CD4-positive, alpha-beta T cell treated with Interferon gamma for 1 hour (primary cell): Measurements from ENCODE around the gene DNAJC8.
A peak's percentile ranks its signal among the peaks of the same experiment; 100 is the strongest.

ENCODE experiments used
- DNase-seq: peaks from one replicate; pipeline ENCODE4 v3.0.0-alpha.2; 2020

The DNAJC8 gene, protein sequence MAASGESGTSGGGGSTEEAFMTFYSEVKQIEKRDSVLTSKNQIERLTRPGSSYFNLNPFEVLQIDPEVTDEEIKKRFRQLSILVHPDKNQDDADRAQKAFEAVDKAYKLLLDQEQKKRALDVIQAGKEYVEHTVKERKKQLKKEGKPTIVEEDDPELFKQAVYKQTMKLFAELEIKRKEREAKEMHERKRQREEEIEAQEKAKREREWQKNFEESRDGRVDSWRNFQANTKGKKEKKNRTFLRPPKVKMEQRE

DNA sequence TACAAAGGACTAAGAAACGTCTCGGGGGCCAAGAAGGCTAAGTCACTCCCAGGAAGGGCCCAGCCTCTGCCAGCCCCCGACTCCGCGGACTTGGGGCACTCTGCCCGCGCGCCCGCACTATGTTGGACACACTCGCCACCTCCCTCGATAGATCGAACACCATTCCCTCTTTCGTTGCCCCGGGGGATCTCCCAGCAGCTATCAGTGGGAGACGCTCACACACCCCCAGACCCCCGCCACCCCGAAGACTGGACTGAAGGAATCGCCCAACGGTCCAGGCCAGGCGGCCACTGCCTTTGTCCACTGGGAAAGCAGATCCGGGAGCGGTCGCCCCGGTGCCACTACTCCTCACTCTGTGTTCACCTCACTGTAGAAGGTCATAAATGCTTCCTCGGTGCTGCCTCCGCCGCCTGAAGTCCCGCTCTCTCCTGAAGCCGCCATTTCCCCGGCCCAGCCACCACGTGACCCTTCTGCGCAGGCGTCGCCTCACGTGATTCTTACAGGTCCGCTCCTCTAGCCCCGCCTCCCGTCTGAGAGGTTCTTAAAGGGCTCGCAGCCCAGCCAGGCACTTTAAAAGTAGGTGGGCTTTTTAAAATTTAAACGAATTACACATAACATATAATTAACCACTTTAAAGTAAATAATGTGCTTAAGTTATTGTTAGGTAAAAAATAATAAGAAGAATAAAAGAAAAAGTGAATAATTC is at the start of gene DNAJC8:
TSS of gene DNAJC8 (minus strand) at position 472 of the 706 bp plus-strand sequence. CDS start at position 441, 31 bp downstream.
- peak; percentile 91 for DNase-seq

DNA sequence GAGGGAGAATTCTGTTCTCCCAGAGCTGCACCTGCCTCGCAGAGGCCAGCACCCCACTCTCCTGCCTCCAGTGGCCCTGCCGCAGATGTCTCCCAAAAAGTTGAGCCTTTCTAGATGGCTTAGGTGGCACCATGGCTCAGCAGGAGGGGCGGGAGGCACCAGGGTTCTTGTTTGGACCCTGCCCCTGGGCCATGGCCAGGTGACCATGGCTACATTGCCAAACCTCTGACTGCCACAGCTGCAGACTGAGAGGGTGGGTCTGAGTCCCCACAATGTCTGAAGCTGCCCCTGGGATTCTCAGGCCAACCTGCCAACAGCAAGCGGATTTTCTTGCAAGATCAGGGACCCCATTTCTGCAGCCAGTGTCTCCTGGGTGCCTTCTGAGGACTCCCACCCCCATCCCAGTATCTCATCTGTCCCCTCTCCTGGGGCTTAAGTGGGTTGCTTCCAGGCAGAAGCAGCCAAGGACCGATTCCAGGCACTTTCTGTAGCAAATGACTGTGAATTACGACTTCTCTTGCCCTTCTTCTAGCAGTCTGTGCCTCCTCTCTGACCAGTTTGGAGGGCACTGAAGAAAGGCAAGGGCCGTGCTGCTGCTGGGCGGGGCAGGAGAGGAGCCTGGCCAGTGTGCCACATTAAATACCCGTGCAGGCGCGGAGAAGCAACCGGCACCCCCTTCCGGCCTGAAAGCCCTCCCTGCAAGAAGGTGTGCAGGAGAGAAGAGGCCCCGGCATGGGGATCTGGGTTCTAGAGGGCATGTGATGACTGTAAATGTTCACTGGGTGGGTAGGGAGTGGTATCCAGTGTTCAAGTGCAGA is 49.0 kb upstream of the DNAJC8 start:
- no peak for DNase-seq

DNA sequence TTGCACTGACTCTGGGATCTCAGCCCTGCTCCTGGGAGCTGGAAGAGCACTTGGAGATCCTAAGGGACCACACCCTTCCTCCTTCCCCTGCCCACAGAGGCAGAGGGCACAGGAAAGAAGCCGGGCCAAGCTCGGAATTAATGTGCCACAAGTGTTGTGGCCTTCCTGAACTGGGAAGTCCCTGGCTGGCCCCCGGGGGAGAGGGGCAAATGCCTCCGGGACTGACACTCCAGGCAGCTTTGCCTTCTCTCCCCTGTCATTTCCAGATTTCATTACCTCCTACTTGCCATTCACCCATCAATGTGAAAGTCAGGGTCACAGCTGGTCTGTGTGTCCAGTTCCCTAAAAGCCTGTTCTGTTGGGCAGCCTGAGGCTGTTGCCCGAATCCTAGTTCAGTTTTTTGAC is 48.1 kb upstream of the DNAJC8 start:
- DNase-seq = no peak

DNA sequence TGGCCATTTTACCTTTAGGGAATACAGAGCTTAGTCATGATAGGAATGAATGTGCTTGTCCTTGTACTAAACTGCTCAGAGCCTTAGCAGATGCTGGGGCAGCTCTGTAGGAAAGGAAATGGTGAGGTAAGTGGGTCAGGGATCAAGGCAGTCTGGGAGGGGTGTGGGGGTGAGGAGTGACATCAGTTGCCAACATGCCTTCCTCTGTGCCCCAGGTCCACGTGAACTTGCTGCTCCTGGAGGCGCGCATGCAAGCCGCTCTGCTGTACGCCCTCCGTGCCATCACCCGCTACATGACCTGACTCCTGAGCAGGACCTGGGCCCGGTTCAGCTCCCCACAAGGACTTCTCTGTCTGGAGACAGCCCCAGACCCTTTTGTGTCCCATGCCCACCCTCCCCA is 47.7 kb upstream of the DNAJC8 start:
- no peak for DNase-seq

DNA sequence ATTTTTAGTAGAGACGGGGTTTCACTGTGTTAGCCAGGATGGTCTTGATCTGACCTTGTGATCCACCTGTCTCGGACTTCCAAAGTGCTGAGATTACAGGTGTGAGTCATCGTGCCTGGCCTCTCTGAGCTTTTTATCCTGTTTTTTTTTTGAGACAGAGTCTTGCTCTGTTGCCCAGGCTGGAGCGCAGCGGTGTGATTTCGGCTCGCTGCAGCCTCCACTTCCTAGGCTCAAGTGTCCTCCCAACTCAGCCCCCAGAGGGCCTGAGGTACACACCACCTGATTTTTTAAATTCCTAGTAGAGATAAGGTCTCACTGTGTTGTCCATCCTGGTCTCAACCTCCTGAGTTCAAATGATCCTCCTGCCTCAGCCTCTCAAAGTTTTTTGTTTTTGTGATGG is 46.9 kb upstream of the DNAJC8 start:
- DNase-seq = no peak

DNA sequence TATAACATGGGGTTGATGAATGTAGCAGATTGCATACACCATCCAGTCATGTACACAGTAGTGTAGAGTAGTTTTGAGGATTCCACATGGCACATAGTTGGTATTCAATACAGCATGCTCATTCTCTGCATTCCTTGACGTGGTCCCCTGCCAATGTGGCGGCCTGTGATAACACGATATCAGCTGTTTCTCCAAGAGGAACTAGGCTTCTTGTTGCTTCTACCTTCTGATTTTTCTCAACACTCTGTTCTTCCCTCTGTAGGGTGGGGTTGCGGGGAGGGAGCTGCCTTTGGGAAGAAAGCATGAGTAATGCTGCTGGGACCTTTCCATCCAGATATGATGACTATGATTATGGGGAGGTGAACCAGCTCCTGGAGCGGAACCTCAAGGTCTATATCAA is 45.9 kb upstream of the DNAJC8 start:
- no peak for DNase-seq

DNA sequence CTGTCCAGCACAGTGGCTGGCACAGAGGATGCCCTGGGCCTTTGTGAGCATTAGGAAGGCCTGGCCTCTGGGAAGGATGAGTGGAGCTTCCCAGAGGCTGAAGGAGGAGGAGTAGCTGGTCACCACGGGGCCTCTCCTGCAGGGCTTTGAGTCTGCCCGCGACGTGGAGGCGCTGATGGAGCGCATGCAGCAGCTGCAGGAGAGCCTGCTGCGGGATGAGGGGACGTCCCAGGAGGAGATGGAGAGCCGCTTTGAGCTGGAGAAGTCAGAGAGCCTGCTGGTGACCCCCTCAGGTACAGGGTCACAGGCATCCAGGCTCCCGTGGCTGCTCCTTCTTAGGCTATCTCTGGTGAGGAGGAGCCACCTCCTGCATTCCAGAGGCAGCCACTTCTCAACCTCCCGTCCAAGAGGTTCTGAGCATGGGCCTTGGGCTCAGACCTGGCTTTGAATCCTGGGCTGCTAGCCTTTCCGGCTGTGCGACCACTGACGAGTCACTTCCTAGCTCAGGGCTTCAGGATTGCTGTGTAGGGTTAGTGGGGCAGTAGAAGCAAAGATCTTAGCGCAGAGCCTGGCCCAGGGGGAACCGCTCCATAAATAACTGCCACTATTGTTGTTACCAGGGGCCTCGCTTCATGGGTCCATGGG is 40.5 kb upstream of the DNAJC8 start:
- DNase-seq = no peak

DNA sequence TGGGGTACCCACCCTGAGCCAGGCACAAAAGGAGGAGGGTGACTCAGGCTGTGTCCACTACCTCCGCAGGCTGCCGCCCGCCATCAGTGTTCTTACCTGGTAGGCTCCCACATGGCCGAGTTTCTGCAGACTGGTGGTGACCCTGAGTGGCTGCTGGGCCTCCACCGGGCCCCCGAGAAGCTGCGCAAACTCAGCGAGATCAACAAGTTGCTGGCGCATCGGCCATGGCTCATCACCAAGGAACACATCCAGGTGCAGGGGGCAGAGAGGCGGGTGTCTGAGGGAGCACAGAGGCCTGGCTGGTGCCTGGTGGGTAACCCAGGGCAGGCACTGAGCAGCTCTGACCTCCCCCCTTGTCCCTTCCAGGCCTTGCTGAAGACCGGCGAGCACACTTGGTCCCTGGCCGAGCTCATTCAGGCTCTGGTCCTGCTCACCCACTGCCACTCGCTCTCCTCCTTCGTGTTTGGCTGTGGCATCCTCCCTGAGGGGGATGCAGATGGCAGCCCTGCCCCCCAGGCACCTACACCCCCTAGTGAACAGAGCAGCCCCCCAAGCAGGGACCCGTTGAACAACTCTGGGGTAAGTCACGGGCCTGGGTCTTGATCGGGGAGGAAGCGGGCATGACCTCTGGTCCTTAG is 39.5 kb upstream of the DNAJC8 start:
- no peak for DNase-seq

DNA sequence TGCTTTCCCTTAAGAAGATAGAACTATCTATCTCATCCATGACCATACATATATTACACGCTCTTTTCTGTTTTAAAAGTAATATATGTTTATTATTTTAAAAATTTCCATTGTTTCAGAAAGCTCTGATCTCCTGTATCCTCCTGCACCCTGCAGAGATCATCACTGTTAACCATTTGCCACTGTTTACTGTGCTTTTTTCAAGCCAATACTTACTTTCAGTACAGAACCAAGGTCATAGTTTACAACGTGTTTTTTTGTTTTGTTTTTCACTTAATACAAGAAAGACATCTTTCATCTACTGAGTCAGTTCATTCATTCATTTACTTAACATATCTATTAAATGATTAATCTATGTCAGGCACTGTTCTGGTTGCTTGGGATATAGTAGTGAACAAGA is 36.7 kb upstream of the DNAJC8 start:
- no peak for DNase-seq

DNA sequence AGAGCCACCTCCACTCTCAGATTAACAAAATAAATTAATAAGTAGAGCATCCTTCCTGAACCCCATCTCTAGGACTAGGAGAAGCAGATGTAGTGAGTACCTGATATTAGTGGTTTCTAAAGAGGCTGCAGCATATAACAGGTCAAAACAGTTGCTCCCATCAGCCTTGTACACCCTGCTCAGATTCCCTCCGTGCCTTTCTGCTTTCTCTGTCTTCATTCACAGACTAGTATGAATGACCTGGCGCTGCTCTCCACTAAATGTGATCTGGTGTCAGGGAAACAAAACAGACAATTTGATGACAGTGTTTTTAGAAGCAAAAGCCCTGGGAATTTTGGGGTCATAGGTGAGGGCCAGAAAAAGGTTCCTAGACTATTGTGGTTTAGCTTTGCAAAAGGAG is 34.8 kb upstream of the DNAJC8 start:
- DNase-seq = no peak

DNA sequence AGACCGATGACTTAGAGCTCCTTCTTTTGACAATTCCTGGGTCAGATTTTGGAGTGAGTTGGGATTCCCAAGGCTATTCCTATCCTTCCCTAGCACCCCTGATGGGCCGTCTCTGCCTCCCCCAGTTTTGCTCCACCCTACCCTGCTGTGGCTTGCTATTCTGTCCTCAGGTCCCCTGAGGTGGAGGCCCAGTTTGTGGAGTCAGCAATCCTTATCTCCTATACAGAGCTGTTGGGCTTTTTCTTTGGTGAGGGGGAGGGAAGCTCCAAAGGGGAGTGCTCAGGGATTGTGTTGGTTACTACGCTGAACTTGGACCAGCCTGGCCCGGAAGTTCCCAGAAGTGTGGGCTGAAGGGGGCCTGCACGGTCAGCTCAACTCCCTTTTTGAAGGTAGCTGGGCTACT is 34.1 kb upstream of the DNAJC8 start:
- DNase-seq = no peak

DNA sequence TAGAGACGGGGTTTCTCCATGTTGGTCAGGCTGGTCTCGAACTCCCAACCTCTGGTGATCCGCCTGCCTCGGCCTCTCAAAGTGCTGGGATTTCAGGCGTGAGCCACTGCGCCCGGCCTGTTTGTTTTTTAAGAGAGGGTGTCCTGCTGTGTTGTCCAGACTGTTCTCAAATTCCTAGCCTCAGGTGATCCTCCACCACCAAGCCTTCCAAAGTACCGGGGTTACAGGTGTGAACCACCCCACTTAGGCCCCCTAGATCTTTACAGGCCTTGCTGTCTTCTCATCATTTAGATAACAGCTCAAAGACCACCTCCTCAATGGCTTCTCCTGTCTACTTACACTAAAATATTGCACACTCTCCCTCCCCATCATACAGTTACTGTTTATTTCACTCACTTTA is 32.7 kb upstream of the DNAJC8 start:
- DNase-seq = no peak

DNA sequence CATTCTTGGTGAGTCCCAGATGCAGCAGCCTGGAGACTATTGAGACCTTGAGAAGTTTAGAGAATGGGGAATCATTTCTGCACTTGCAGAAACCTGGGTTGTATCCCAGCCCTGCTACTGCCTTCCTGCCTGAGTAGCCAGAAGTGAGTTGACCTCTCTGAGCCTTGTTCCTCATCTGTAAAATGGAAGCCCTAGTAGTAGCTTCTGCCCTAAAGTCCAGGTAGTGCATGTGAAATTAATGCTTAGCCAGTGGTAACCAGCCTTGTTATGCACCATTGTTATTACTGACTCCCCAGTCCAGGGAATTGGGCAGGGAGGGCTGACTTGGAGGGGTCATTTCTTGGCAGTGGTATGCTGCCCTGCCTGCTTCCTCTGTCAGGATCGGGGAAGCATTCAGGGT is 32.1 kb upstream of the DNAJC8 start:
- DNase-seq = no peak

DNA sequence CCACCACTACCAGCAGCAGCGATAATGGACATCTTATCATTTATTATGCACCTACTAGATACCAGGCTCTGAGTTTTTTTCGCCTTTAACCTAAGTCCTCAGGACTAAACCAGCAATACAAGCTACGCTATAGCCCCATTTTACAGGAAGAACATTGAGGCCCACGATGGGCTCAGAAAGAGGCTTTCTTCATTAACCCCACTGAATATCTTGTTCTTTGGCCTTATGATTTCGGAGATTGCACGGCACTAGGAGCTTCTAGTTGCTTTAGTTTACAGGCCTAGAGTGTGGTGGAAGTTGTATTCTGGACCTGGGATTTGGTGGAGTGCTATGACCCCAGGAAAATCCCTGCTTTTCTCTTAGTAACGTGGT is 28.0 kb upstream of the DNAJC8 start:
- no peak for DNase-seq

DNA sequence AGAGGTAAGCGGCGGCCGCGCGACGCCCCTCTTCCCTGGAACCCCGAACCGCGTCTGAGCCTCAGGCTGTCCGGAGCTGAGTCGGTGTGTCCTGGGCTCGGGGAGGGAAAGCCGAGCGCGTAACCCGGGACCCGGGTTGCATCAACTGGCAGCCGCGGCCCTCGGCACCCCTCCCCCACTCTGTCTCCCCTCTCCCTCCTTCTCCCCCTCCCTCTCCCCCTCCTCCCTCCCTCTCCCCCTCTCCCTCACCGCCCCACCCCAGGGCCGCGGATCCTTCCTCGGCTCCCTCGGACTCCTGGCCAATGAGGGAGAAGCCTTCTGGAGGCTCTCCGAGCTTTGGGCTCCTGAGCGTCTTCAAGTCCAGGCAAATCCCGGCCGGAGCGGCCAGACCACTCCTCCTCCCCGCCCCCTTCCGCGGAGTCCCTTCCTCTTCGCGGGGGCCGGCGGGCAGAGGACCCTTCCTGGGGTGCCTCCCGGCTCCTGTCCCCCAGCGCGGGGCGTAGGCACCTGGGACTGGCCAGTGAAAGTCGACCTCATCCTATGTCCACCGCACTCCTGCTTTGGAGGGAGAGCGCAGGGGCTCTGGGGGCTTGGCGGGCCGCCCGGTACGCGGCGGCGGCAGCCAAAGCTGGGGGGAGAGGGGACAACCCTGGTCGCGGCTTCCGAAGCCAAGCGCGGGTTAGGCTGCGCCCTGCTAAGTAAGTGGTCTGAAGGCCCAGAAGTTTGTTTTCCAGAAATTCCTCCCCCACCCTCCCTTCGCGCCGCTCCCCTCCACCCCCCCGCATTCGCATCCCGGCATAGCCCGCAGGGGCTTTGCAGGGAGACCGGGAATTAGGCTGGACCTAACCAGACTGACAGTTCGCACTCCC is 27.3 kb upstream of the DNAJC8 start:
- DNase-seq = no peak

DNA sequence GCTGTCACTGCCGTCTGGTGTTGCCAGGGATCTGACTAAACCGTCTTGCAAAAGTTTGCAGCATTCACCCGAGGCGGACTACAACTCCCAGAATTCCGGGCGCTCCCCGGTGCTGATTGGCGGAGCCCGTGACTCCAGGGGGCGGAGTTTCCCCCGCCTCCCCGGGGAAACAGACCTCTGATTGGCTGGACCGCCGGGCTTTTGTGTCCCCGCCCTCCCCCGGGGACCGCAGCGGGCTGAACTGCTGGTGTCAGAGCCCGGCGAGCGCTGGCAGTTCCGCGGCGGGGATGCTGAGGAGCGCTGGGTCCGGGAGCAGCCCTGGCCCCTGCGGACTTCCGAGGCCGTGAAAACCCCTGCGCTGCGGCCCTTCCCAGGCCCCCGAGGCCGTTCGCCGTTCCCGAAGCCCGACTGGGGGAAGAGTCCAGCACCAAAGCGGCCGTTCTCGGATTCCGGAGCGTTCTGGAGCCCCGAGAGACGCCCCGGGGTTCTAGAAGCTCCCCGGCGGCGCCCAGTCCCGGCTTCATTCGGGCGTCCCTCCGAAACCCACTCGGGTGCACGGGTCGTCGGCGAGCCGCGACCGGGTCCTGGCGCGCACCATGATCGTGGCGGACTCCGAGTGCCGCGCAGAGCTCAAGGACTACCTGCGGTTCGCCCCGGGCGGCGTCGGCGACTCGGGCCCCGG is 26.6 kb upstream of the DNAJC8 start, which contains the start of gene SESN2:
TSS of gene SESN2 (plus strand) at position 267 of the 682 bp plus-strand sequence. CDS start at position 597, 330 bp downstream.
- peak; percentile 98 for DNase-seq

DNA sequence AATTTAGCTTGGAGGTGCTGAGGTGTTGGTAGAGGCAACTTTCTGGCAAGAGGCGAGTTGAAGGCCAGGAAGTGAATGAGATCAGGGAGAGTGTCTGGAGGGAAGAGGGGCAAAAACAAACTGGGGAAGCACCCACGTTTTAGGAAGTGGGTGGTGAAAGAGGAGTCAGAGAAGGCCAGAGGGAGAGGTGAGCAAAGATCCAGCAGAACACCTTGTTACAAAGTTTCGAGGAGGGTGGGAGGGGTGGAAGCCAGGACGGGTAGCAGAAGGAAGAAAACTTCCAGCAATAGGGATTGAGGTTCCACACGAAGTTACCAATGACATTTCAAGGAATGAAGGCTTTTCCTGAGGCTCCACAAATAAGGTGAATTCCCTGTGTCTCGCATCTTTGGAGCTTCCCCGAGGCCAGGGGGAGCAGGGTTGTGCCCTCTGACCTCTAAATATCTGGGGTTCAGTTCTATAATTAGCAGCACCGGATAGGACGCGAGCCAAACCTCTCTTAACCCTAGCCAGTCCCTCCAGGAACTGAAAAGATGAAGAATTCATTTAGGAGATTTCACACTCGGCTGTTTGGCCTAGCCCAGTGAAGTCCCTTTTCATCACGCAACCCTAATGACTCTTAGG is 25.9 kb upstream of the DNAJC8 start:
- no peak for DNase-seq

DNA sequence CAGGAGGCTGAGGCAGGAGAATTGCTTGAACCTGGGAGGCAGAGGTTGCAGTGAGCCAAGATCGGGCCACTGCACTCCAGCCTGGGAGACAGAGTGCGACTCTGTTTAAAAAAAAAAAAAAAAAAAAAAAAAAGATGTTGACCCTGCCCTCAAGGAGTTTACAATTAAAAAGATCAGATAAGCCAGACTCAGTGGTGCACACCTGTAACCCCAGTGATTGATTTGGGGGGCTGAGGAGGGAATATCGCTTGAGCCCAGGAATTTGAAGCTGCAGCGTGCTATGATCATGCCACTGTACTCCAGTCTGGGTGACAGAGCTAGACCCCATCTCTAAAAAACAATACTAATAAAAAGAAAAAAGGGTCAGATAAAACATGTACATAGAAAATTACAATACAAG is 24.9 kb upstream of the DNAJC8 start:
- no peak for DNase-seq

DNA sequence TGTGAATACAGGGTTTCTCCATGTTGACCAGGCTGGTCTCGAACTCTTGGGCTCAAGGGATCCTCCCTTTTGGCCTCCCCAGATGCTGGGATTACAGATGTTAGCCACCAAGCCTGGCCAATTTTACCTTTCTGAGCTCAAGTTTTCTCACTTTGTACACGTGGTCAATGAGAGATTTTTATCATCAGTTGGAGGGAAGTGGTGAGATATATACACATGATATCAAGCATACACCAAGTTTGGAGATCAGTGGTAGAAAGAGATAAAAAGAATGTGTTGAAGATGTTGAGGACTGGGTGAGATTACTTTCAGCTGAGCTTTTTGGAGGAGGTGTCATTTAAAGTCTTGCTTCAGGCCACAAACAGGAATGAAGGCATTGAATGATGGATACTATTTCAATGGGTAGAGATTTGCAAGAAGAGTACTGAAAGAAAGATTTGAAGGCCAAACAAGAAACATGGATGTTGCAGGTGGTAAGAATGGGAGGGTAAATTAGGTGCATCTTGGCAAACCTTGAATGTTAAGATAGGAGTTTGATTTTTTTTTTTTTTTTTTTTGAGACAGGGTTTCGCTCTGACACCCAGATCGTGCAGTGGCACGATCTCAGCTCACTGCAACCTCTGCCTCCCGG is 23.5 kb upstream of the DNAJC8 start:
- DNase-seq = no peak

DNA sequence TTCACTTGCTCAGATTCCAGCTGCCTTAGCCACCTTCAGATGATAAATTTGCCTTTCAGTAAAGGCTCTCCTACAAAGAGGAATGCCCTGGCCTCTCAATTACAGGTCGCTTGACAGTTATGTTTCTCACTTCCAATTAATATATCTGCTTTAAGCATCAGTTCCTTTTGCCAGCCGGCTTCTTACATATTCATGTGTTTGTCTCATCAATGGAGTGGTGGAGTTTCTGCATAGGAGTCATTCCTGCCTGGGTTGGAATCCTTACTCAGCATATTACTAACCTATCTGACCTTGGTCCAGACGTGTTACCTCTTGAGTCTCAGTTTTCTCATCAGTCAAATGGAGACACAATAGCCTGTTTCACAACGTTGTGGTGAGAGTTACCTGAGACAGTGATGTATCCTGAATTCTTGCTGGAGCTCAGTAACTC is 17.1 kb upstream of the DNAJC8 start:
- no peak for DNase-seq
